NOMO-1 treated with dmso at 0.1 percent for 144 hours (cell line): ENCODE results near the gene OMP.
A peak's percentile ranks its signal among the peaks of the same experiment; 100 is the strongest.

Experiments
- DNase-seq: peaks from one replicate; lab custom pipeline; 2025; ENCODE audit not compliant: unreplicated experiment; lab: John Stamatoyannopoulos, UW

OMP gene

DNA sequence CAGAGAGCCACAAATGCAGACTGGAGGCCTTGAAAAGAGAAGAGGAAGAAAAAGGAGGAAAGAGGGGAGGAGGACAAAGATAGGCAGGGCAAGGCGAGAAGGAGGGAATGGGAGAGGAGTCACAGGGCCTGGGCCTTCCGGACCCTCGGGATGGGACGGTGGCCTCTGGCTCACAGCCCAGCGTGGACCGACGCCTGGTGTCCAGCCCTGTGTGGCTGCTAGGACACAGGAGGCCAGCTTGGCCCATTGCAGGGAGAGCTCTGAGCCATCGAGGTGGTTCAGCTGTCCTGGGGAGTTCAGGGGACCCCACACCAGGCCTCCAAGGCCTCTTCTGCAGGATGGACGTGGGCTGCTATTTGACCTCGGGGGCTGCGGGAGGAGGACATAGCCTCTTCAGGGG, 34.8 kb downstream of the OMP start:
- DNase-seq, result no peak

GRCh38 chr11:77138106-77138649, 35.5 kb downstream of the OMP start:
- no peak for DNase-seq

GRCh38 chr11:77139201-77139600, 36.6 kb downstream of the OMP start:
- no peak for DNase-seq

DNA sequence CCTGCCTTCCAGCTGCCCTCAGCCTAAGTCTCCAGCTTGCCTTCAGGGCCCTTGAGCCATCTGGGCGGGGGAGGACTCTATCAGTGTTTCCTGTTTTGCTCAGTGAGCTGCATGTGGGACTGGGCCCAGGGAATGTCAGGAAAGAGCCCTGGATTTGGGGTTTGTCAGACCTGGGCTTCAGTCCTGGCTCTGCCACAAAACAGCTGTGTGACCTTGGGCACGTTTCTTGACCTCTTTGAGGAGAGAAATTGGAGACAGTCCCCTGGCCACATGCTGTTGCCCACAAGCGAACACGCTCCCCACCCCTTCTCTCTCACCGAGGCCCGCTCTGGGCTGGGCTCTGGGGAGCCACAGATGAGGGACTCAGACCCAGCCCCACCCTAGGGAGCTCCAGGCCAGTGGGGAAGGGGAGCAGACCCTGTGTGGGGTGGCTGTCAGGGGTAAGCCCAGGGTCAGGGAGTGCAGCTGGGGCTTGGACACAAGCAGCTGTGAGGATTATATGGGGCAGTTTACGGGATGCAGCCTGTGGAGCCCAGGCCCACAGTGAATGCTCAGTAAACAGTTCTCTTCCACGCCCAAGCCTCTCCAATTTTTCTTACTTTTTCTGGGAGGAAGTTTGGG, 37.7 kb downstream of the OMP start:
- DNase-seq, result no peak

DNA sequence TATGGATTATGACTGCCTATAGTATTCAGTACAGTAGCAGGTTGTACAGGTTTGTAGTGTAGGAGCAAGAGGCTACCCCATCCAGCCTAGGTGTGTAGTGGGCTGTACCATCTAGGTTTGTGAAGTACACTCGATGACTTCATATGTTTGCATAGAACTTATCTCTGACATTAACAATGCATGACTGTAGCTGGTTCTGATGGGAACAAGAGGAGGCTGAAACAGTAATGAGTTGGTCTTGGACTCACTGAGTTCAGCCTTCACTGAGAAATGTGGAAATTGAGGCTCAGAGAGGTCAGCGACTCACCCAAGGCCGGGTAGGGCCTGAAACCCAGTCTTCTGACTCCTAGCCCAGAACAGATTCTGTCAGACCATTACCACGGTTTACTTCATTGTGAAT, 38.4 kb downstream of the OMP start:
- no peak for DNase-seq

GRCh38 chr11:77141475-77141874, 38.8 kb downstream of the OMP start:
- DNase-seq, result no peak

DNA sequence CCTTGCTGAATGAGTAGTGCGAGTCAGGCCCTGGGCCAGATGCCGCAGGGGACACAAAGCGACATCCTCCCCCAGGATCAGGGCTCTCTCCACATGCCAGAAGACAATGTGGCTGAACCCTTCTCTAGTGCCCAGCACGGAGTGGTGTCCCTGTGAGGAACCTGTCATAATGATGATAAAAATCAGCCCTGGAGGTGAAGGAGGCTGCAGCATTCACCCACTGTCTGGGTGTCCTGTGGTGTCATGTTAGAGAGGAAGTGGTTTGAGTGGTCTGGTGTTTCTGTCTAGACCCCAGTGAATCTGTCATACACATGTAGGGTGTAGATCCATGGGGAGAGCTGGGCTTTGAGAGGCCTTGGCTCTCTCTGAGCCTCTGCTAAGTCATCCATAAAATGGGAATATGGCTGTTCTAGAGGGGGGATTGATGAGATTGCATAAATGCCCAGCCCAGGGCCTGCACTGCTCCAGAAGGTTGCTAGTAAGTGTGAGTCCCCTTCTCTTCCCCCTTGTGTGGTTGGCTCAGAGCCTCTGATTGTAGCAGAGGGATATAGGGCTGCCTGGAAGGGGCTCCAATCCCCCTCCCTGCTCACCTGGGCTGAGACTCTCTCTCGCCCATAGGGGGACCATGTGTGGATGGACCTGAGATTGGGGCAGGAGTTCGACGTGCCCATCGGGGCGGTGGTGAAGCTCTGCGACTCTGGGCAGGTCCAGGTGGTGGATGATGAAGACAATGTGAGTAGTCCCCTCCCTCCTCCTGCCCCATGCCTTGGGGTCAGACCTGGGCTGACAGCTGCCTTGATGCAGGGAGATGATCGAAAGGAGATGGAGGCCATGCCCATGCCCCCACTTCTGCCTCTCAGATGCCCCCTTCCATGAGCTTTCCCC, 39.7 kb downstream of the OMP start:
- DNase-seq, result no peak

- DNase-seq, result no peak
Measured at GRCh38 chr11:77143405-77144020, 40.9 kb downstream of the OMP start.

GRCh38 chr11:77144196-77144856, 41.7 kb downstream of the OMP start:
- no peak for DNase-seq

DNA sequence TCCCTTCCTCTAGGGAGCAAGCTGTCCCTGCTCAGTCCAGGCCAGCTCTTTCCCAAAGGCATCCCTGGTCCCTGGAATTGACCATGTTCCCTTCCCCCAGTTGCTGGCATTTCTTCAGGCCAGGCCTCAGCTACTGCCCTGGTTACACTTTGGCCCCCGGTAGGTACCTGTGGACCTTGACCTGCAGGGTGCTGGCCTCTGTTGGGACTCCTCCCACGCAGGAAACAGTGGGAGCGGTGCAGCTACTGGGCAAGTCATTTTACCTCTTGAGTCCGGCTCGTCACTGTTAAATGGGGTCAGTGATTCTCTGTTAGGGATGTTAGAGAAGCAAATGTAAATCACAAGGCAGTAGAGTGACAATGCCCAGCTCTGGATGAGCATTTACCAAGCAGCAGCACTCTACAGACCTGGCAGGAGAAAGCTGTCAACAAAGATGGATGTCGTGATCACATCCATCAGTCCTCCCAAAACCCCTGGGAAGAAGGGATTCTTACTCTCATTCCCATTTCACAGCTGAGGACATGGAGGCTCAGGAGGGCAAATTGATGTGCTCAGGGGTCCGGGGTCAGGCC, 42.3 kb downstream of the OMP start:
- no peak for DNase-seq

DNA sequence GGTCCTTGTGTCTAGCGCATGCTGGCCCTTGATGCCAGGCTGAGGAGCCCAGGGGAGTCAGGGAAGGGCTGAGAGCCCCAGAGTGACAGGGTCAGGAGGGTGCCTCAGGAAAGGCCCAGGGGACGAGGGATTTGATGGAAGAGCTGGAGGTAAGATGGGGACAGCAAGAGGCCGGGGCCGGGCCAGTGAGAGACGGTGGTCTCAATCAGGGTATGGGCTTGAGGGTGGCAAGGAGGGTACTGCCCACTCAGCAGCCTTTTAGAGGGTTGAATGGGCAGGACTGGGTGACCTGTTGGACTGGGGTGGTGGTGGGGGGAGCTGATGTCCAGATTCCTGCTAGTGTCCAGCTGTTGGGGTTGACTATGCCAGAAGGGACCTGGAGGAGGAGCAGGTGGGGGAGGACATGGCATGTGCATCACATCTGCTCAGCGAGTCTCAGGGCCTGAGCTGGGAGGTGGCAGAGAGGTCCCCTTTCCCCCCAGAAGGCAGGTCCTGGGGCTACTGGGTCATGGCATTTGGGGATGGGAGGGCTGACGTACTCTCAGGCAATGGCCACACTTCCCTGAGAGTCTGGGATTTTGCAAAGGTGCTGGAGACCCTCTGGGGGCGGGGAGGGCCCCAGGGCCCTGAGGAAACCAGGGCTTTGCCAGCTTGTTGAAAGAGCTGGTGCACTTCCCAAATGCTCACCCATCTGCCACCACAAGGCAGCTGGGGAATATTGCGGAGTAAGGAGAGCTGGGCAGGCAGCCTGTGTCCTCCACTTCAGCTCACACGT, 43.8 kb downstream of the OMP start:
- DNase-seq, result no peak

DNA sequence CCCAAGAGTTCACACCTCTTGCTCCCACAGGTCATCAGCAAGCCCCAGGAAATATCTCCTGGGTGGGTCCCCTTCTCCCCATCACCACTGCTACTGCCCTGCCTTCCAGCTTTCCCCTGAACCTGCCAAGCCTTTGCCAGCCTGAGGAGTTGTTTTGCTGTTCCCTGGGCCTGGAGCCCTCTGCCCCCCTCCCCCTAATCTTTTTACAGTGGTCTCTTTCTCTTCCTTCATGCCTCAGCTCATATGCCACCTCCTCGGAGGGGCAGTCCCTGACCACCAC, 44.3 kb downstream of the OMP start:
- DNase-seq, result no peak

DNA sequence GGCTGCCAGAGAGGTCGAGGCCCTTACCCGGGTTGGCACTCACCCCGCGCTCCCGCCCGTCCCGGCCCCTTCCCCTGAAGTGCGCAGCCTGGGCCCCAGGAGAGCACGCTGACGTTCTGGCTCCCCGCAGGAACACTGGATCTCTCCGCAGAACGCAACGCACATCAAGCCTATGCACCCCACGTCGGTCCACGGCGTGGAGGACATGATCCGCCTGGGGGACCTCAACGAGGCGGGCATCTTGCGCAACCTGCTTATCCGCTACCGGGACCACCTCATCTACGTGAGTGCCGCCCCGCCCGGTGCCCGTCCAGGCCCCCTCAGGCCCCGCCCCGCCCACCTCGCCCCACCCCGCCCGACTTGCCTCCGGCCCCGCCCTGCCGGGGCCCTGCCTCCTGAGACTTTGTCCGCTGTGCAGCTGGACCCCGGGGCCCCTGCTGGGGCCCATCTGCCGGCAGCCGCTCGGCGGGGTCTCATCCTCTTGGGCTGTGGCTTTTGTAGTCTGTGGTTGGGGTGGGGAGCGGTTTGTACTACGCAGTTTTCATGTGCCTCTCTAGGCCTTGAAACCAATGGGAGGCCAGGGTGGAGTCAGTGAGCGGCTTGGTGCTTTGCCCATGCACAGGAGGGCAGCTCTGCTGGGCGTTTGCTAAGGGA, 45.2 kb downstream of the OMP start:
- peak; percentile 28 for DNase-seq

DNA sequence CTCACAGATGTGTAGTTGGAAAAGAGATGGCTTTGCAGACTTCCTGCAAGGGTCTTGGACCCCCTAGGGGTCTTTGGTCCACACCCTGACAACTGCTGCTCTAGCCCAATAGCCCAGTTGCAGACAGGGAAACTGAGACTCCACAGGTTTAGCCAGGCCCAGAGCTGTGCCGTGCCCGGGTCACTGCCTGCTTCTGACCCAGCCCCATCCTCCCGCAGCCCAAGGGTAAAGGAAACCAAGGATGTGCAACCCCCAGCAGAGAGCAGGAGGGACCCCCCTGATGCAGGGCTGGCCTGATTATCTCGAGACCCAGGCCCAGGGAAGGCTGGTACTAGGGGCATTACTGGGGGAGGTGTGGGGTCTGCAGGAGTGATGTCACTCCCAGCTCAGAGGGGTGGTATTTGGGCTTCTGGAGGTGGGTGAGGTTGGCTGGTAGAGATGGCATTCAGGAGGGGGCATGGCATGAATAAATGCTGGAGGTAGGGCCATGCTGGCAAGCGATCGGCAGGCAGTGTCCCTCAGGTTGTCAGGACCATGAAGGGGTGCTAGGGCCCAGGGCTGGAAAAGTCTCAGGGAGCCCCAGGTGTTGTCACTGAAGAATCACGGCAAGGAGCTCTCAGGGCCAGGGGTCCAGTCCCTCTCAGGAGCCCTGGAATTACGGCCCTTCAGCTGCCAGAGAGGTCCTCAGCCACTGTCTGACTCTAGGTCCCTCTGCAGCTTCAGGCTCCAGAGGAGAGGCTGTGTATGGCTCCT, 46.5 kb downstream of the OMP start:
- DNase-seq, result no peak

DNA sequence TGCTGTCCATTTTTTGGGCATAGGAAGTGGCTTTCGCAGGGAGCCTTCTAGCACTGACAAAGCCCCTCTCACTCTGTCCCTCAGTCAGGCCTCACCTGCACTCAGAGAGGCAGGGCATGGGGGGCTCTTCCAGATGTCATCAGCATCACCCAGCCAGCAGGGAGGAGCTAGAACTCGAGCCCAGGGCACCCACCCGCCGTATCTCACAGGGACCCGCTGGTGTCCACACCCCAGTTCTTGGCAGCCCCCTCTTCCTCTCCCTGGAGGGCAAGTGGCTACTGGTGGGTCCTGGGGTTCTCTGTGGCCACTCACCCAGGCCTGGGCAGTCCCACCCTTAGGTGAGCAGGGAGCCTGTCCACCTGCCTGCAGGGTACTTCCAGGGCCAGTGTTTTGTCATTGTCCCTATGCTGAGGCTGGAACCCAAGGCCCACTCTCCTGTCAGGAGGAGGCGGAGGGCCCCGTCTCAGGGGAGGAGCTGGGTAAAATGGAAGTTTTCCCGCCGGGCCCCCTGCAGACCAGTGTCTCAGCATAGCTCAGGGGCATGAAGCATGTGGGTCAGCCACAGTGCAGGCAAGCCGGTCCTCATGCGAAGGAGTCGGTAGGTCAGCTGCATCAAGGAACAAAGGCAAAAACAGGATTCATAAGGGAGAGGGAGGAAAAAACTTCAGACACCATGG, 47.2 kb downstream of the OMP start:
- DNase-seq, result no peak

- DNase-seq, result no peak
Measured at GRCh38 chr11:77150836-77151235, 48.2 kb downstream of the OMP start.

GRCh38 chr11:77151804-77152509, 49.3 kb downstream of the OMP start:
- DNase-seq, result no peak

- DNase-seq, result no peak
Measured at GRCh38 chr11:77152846-77153245, 50.2 kb downstream of the OMP start.
